ENCODE measurements around the gene WDPCP. TPM values are rescaled to one million over a fixed set of nuclear protein-coding genes. Genes with fewer than 3 reads are reported as not detected.
"Not testable (repeated sequence)": the region's sequence is repeated elsewhere in the genome, so short reads cannot be mapped to it uniquely, and the experiment has no call there.

The WDPCP gene
- polyA plus RNA-seq, 1 donor from 2014 or later: 8.9 TPM

GRCh38 chr2:63613391-63613901 lies 25.2 kb upstream of the WDPCP start:
- Histone ChIP-seq H3K27me3 (ENCODE audit: insufficient read depth, low read depth, low read length) (no peaks in the 10 kb centered on the region), H3K27ac (ENCODE audit: low read length) (no peak overlapping the region), H2AFZ (ENCODE audit: low read depth, low read length) (no peak overlapping the region), H3K9ac (ENCODE audit: low read length) (no peak overlapping the region), H3K4me3 (ENCODE audit: low read length) (no peak overlapping the region), H3F3A (ENCODE audit: insufficient read depth, low read length, poor library complexity, severe bottlenecking) (no peaks in the 10 kb centered on the region), H3K79me2 (replicated peaks; ENCODE audit: insufficient read depth, low read length) (no peaks in the 10 kb centered on the region), H4K20me1 (ENCODE audit: insufficient read depth) (no peaks in the 10 kb centered on the region), H3K36me3 (ENCODE audit: insufficient read depth, low read length) (no peaks in the 10 kb centered on the region), H3K4me2 (ENCODE audit: low read length) (no peak overlapping the region), H3K9me2 (ENCODE audit: insufficient read depth, low read length) (no peaks in the 10 kb centered on the region), H3K9me3 (ENCODE audit: low read length) (no peaks in the 10 kb centered on the region)
- TF ChIP-seq REST (IDR thresholded peaks at IDR 0.05; ENCODE audit: borderline replicate concordance) (no peak), RAD21 (conservative IDR thresholded peaks at IDR 0.05) (no peak)

- Histone ChIP-seq H4K20me1 (ENCODE audit: insufficient read depth) (no peaks in the 10 kb centered on the region), H3K79me2 (replicated peaks; ENCODE audit: insufficient read depth, low read length) (no peaks in the 10 kb centered on the region), H3K9me3 (ENCODE audit: low read length) (no peaks in the 10 kb centered on the region), H3F3A (ENCODE audit: insufficient read depth, low read length, poor library complexity, severe bottlenecking) (no peaks in the 10 kb centered on the region), H3K9ac (ENCODE audit: low read length) (no peak overlapping the region), H3K36me3 (ENCODE audit: insufficient read depth, low read length) (no peaks in the 10 kb centered on the region), H3K4me3 (ENCODE audit: low read length) (no peak overlapping the region), H3K9me2 (ENCODE audit: insufficient read depth, low read length) (no peaks in the 10 kb centered on the region), H3K27me3 (ENCODE audit: insufficient read depth, low read depth, low read length) (no peaks in the 10 kb centered on the region), H3K27ac (ENCODE audit: low read length) (no peak overlapping the region), H2AFZ (ENCODE audit: low read depth, low read length) (no peak overlapping the region), H3K4me2 (ENCODE audit: low read length) (no peak overlapping the region)
- TF ChIP-seq TAF1 (IDR thresholded peaks at IDR 0.05; ENCODE audit: low read depth) (no peak), EZH2 (IDR thresholded peaks at IDR 0.05; ENCODE audit: borderline replicate concordance, insufficient read depth, low read length, poor library complexity, severe bottlenecking) (no peak), CTCF (IDR thresholded peaks at IDR 0.05; ENCODE audit: poor library complexity, severe bottlenecking) (no peak), REST (IDR thresholded peaks at IDR 0.05; ENCODE audit: borderline replicate concordance) (no peak), MXI1 (conservative IDR thresholded peaks at IDR 0.05; ENCODE audit: poor library complexity, severe bottlenecking) (no peak), EP300 (conservative IDR thresholded peaks at IDR 0.05; ENCODE audit: poor library complexity, severe bottlenecking) (no peak), POLR2AphosphoS5 (IDR thresholded peaks at IDR 0.05) (no peak), RAD21 (conservative IDR thresholded peaks at IDR 0.05) (no peak), SMC3 (conservative IDR thresholded peaks at IDR 0.05; ENCODE audit: poor library complexity) (no peak)
Measured at GRCh38 chr2:63610525-63610924, 22.2 kb upstream of the WDPCP start.

- not testable (repeated sequence) for H2AFZ ChIP-seq (ENCODE audit: low read depth, low read length); H3F3A ChIP-seq (ENCODE audit: insufficient read depth, low read length, poor library complexity, severe bottlenecking); H3K4me3 ChIP-seq (ENCODE audit: low read length); H3K9me3 ChIP-seq (ENCODE audit: low read length); H3K4me2 ChIP-seq (ENCODE audit: low read length); H3K79me2 ChIP-seq (replicated peaks; ENCODE audit: insufficient read depth, low read length); H3K27me3 ChIP-seq (ENCODE audit: insufficient read depth, low read depth, low read length); H3K9me2 ChIP-seq (ENCODE audit: insufficient read depth, low read length); H3K27ac ChIP-seq (ENCODE audit: low read length); H3K9ac ChIP-seq (ENCODE audit: low read length); H4K20me1 ChIP-seq (ENCODE audit: insufficient read depth)
- peaks cover 11% of the 10 kb centered on the region for H3K36me3 ChIP-seq (ENCODE audit: insufficient read depth, low read length)
Measured at GRCh38 chr2:63608865-63609264, 20.6 kb upstream of the WDPCP start.

Measured in neural cell (in vitro differentiated cells).